Ishikawa (cell line): ENCODE measurements around the gene PAPPA.

ENCODE experiments used
- CEBPB ChIP-seq: IDR thresholded peaks from 2 replicates; pipeline ENCODE4 v1.6.1; 2012
- CREB1 ChIP-seq: IDR thresholded peaks from 2 replicates; pipeline ENCODE4 v1.6.1; 2012; ENCODE audit warnings: low read depth
- EGR1 ChIP-seq: IDR thresholded peaks from 2 replicates; pipeline ENCODE4 v1.6.1; 2012
- EP300 ChIP-seq: IDR thresholded peaks from 2 replicates; pipeline ENCODE4 v1.6.1; 2012; ENCODE audit warnings: borderline replicate concordance
- FOXM1 ChIP-seq: IDR thresholded peaks from 2 replicates; pipeline ENCODE4 v1.6.1; 2012; ENCODE audit warnings: low read depth, borderline replicate concordance
- MAX ChIP-seq: IDR thresholded peaks from 2 replicates; pipeline ENCODE4 v1.6.1; 2012
- NFIC ChIP-seq: IDR thresholded peaks from 2 replicates; pipeline ENCODE4 v1.6.1; 2012
- RAD21 ChIP-seq: IDR thresholded peaks from 2 replicates; pipeline ENCODE4 v1.6.1; 2012; ENCODE audit warnings: low read depth
- REST ChIP-seq: IDR thresholded peaks from 2 replicates; pipeline ENCODE4 v1.6.1; 2012; ENCODE audit warnings: low read depth, mild to moderate bottlenecking
- TAF1 ChIP-seq: IDR thresholded peaks from 2 replicates; pipeline ENCODE4 v1.6.1; 2012; ENCODE audit warnings: low read depth, mild to moderate bottlenecking
- TCF12 ChIP-seq: IDR thresholded peaks from 2 replicates; pipeline ENCODE4 v1.6.1; 2012; ENCODE audit warnings: low read depth
- TEAD4 ChIP-seq: IDR thresholded peaks from 2 replicates; pipeline ENCODE4 v1.6.1; 2012

- TF ChIP-seq EP300 (no peak), TAF1 (no peak), REST (no peak), MAX (no peak), FOXM1 (no peak), RAD21 (no peak), TCF12 (no peak), CEBPB (no peak), NFIC (no peak), TEAD4 (no peak), EGR1 (no peak), CREB1 (no peak)
Observed at GRCh38 chr9:116207371-116208111, 54.0 kb downstream of the PAPPA start.
